ENCODE measurements around the gene PBX1. TPM values are rescaled to one million over a fixed set of nuclear protein-coding genes. Genes with fewer than 3 reads are reported as not detected.

The PBX1 gene
- total and polyA plus RNA-seq, 2 of the 4 experiments (the other 2 are of a cell fraction) = 13.9 to 17.9 TPM

DNA sequence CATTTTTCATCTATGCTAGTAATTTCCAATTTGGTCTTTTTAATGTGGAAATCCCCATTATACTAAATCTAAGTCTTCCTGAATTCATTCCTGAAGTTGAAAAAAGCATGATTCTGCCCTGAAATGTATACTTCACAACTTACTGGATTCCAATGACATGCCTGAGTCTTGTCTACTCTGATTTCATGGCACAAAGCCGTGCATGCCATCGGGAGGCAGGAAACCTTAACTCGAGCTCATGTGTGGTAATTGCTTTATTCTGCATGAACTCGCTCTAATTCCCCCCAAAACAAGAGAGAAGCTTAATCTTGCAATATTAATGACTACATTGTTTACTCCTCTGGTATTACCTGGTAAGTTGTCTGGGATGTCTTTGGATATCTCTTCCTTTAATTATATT lies 39.6 kb upstream of the PBX1 start:
- no CpG with 5 or more reads among the region's 4 CpGs for WGBS, 2 experiments (ENCODE audit: extremely low coverage in 2 of 2, insufficient read length in 1 of 2)
- Histone ChIP-seq H3K4me2 (ENCODE audit: low read depth, low read length) (no peak overlapping the region), H3K27me3 (ENCODE audit: control insufficient read depth, insufficient read depth, low read length) (peaks cover 5% of the 10 kb centered on the region), H3K56ac (ENCODE audit: extremely low read depth, insufficient read depth, low read length) (no peak overlapping the region), H4K8ac (ENCODE audit: low read depth in 2 of 2, low read length in 2 of 2) (no peak overlapping the region), H2BK5ac (ENCODE audit: low read depth, low read length, poor library complexity, severe bottlenecking) (no peak overlapping the region), H3K23ac (ENCODE audit: low read depth, low read length) (no peak overlapping the region), H2BK20ac (ENCODE audit: low read depth, low read length) (no peak overlapping the region), H3K36me3 (ENCODE audit: control insufficient read depth, insufficient read depth, low read length) (no peaks in the 10 kb centered on the region), H3K27ac (ENCODE audit: insufficient read depth, low read length) (no peak overlapping the region), H3K79me1 (ENCODE audit: low read depth in 1 of 2, low read length in 2 of 2) (no peaks in the 10 kb centered on the region), H2BK120ac (ENCODE audit: low read depth, low read length) (no peak overlapping the region), H3K4me1 (ENCODE audit: control insufficient read depth, insufficient read depth, low read length) (no peaks in the 10 kb centered on the region), H3K14ac (replicated peaks; ENCODE audit: low read depth, low read length) (no peak overlapping the region), H4K91ac (ENCODE audit: insufficient read depth, low read depth, low read length) (no peak overlapping the region), H2AK5ac (ENCODE audit: low read depth, low read length) (no peak overlapping the region), H3K4ac (ENCODE audit: low read depth, low read length) (no peak overlapping the region), H3K9me1 (ENCODE audit: insufficient read depth, low read length) (no peaks in the 10 kb centered on the region), H2BK15ac (ENCODE audit: low read depth, low read length) (no peak overlapping the region), H4K20me1 (ENCODE audit: insufficient read depth, low read length) (no peaks in the 10 kb centered on the region), H3K18ac (ENCODE audit: low read depth, low read length) (no peak overlapping the region), H3K9me3 (ENCODE audit: control insufficient read depth, insufficient read depth, low read length) (no peaks in the 10 kb centered on the region), H2AK9ac (replicated peaks; ENCODE audit: low read depth, low read length, poor library complexity) (no peak overlapping the region), H4K5ac (ENCODE audit: low read depth, low read length) (no peak overlapping the region), H3K4me3 (ENCODE audit: insufficient read depth, low read depth, low read length) (no peak overlapping the region), H3K9ac (ENCODE audit: low read depth, low read length) (no peak overlapping the region), H2AFZ (replicated peaks; ENCODE audit: low read length, poor library complexity) (no peak overlapping the region)
- in situ Hi-C loops (cut with MboI; ENCODE audit: low sequenced_read_pairs) (no loop called here), intact Hi-C loops (cut with micrococcal nuclease) (no loop called here), dilution Hi-C loops (cut with HindIII; ENCODE audit: low sequenced_read_pairs, unreplicated experiment) (no loop called here)
- POLR2A ChIA-PET (ENCODE audit: unreplicated experiment) = no interaction called here
- no peak for TF ChIP-seq CEBPB (IDR thresholded peaks at IDR 0.05; ENCODE audit: low read depth, low read length)
- no peak for TF ChIP-seq MAZ (IDR thresholded peaks at IDR 0.05; ENCODE audit: borderline replicate concordance, low read depth, low read length)
- TF ChIP-seq MAFK (IDR thresholded peaks at IDR 0.05; ENCODE audit: low read depth, low read length) = no peak
- no peak for TF ChIP-seq RFX5 (IDR thresholded peaks at IDR 0.05; ENCODE audit: low read depth, low read length)
- TF ChIP-seq, protein P1, sequence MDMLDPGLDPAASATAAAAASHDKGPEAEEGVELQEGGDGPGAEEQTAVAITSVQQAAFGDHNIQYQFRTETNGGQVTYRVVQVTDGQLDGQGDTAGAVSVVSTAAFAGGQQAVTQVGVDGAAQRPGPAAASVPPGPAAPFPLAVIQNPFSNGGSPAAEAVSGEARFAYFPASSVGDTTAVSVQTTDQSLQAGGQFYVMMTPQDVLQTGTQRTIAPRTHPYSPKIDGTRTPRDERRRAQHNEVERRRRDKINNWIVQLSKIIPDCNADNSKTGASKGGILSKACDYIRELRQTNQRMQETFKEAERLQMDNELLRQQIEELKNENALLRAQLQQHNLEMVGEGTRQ (IDR thresholded peaks at IDR 0.05; ENCODE audit: low read depth, low read length) = no peak
- TF ChIP-seq RAD21 (IDR thresholded peaks at IDR 0.05; ENCODE audit: low read length) = no peak
- TF ChIP-seq, protein P2, sequence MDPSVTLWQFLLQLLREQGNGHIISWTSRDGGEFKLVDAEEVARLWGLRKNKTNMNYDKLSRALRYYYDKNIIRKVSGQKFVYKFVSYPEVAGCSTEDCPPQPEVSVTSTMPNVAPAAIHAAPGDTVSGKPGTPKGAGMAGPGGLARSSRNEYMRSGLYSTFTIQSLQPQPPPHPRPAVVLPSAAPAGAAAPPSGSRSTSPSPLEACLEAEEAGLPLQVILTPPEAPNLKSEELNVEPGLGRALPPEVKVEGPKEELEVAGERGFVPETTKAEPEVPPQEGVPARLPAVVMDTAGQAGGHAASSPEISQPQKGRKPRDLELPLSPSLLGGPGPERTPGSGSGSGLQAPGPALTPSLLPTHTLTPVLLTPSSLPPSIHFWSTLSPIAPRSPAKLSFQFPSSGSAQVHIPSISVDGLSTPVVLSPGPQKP (IDR thresholded peaks at IDR 0.05; ENCODE audit: borderline replicate concordance, low read depth, low read length) = no peak
- no peak for TF ChIP-seq POLR2A (IDR thresholded peaks at IDR 0.05; ENCODE audit: low read depth, low read length)
- TF ChIP-seq, protein P3, sequence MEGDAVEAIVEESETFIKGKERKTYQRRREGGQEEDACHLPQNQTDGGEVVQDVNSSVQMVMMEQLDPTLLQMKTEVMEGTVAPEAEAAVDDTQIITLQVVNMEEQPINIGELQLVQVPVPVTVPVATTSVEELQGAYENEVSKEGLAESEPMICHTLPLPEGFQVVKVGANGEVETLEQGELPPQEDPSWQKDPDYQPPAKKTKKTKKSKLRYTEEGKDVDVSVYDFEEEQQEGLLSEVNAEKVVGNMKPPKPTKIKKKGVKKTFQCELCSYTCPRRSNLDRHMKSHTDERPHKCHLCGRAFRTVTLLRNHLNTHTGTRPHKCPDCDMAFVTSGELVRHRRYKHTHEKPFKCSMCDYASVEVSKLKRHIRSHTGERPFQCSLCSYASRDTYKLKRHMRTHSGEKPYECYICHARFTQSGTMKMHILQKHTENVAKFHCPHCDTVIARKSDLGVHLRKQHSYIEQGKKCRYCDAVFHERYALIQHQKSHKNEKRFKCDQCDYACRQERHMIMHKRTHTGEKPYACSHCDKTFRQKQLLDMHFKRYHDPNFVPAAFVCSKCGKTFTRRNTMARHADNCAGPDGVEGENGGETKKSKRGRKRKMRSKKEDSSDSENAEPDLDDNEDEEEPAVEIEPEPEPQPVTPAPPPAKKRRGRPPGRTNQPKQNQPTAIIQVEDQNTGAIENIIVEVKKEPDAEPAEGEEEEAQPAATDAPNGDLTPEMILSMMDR (conservative IDR thresholded peaks at IDR 0.05; ENCODE audit: low read depth, low read length) = no peak
- TF ChIP-seq FOS (IDR thresholded peaks at IDR 0.05; ENCODE audit: low read depth, low read length) = no peak
- no peak for TF ChIP-seq SMC3 (IDR thresholded peaks at IDR 0.05; ENCODE audit: low read depth, low read length)
- no peak for TF ChIP-seq MXI1 (IDR thresholded peaks at IDR 0.05; ENCODE audit: borderline replicate concordance, low read depth, low read length)
- TF ChIP-seq CHD1 (IDR thresholded peaks at IDR 0.05; ENCODE audit: low read depth, low read length) = no peak
- no peak for TF ChIP-seq NFE2L2 (IDR thresholded peaks at IDR 0.05; ENCODE audit: low read depth, low read length)
- no peak for TF ChIP-seq BHLHE40 (IDR thresholded peaks at IDR 0.05; ENCODE audit: low read depth, low read length)
- no peak for TF ChIP-seq RCOR1 (IDR thresholded peaks at IDR 0.05; ENCODE audit: insufficient replicate concordance, low read length)
- DNase-seq = no peak
- BruUV-seq (replicated peaks) = no TSS peak
- CTCF ChIA-PET = no interaction called here
- ATAC-seq (ENCODE audit: low read depth) = no peak
